Urinary bladder (tissue), 4 donors: ENCODE results near the gene ABCA4. TPM values are rescaled to one million over a fixed set of nuclear protein-coding genes. Genes with fewer than 3 reads are reported as not detected.
"Not testable (repeated sequence)": the region's sequence is repeated elsewhere in the genome, so short reads cannot be mapped to it uniquely, and the experiment has no call there.

Source experiments
- DNase-seq: peaks from one replicate; pipeline ENCODE4 v3.0.0-alpha.2; 2015; ENCODE audit errors: extremely low spot score
- H3K27ac ChIP-seq: one replicate; pipeline ENCODE4 v1.5.1; 2013; ENCODE audit warnings: low read depth, mild to moderate bottlenecking, moderate library complexity
- H3K36me3 ChIP-seq: one replicate; pipeline ENCODE4 v1.6.1; 2013; ENCODE audit warnings: mild to moderate bottlenecking, moderate library complexity; ENCODE audit not compliant: insufficient read depth
- H3K4me1 ChIP-seq: one replicate; pipeline ENCODE4 v1.6.1; 2013; ENCODE audit warnings: mild to moderate bottlenecking, moderate library complexity; ENCODE audit not compliant: insufficient read depth
- H3K4me3 ChIP-seq: one replicate; pipeline ENCODE4 v1.5.1; 2013; ENCODE audit warnings: low read depth, low read length
- WGBS: extraction: QIAGEN DNeasy Blood & Tissue Kit; methylation state at CpG from one replicate; pipeline ENCODE4 v1.1.7; 2013; 5-methylcytosine and 5-hydroxymethylcytosine counted together
- polyA plus RNA-seq: library from polyadenylated mRNA; stranded (reverse); fragments of 200-250 nt; gene quantifications from one replicate; pipeline ENCODE4 v1.2.3, GENCODE V29; 2013
- total RNA-seq: library from RNA; depleted of rRNA; stranded (reverse); fragments of >200 nt; gene quantifications from one replicate; pipeline ENCODE4 v1.2.3, GENCODE V29; 2014
- donor health status: healthy with polysubstance abuse.
- donor health status: healthy.

The ABCA4 gene
- total RNA-seq (0.90 TPM), polyA plus RNA-seq (0.37 TPM)

DNA sequence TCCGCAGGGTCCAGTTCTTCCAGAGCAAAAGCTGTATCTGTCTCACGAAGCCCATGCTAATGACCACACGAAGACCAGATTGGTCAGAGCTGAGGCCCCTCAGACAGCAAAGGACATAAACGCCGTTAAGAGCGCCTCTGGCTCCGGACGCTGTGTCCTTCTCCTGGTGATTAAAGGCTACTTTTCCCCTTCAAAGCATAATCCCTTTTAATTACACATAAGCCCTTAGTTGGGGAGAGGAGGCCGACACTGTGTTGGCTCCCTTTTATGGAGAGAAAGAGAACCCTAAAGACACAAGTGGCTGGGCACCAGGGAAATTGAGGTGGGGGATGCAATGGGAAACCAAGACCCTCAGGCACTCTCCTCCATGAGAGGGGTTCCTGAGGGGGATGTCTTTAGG, at the start of gene ABCA4:
ABCA4 (minus strand) TSS at position 158 of the 400 bp plus-strand sequence; CDS start at position 55, 103 bp downstream.
- 84% methylated on average over 9 of the region's 9 CpGs for WGBS
- DNase-seq: no peak

GRCh38 chr1:94169126-94169525, 48.2 kb upstream of the ABCA4 start:
- no peak for DNase-seq
- no peak overlapping the region for H3K27ac ChIP-seq
- 82% methylated on average over 3 of the region's 3 CpGs for WGBS
- H3K4me1 ChIP-seq: no peaks in the 10 kb centered on the region
- H3K36me3 ChIP-seq: no peaks in the 10 kb centered on the region
- H3K4me3 ChIP-seq: no peak overlapping the region

More for the DNA sequence above, at the start of gene ABCA4:
- no peaks in the 10 kb centered on the region for H3K36me3 ChIP-seq
- no peak within 1 kb of the TSS for H3K27ac ChIP-seq
- H3K4me1 ChIP-seq: no peaks in the 10 kb centered on the region
- no peak within 1 kb of the TSS for H3K4me3 ChIP-seq

- no peaks in the 10 kb centered on the region for H3K4me1 ChIP-seq
- no peak for DNase-seq
- H3K4me3 ChIP-seq: no peak overlapping the region
- no peak overlapping the region for H3K27ac ChIP-seq
- no peaks in the 10 kb centered on the region for H3K36me3 ChIP-seq
- 95% methylated on average over 5 of the region's 5 CpGs for WGBS
Observed at GRCh38 chr1:94165843-94166242, 44.9 kb upstream of the ABCA4 start.

DNA sequence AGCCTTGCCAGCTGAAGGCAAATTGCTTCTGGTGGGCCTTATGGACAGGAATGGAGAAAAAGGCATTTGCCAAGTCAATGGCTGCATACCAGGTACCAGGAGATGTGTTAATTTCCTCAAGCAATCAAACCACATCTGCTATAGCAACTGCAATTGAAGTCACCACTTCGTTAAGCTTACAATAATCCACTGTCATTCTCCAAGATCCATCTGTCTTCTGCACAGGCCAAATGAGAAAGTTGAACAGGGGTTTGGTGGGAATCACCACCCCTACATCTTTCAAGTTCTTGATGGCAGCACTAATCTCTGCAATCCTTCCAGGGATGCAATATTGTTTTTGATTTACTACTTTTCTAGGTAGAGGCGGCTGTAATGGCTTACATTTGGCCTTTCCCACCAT, 43.9 kb upstream of the ABCA4 start:
- not testable (repeated sequence) for H3K36me3 ChIP-seq, H3K4me3 ChIP-seq, DNase-seq, H3K4me1 ChIP-seq, H3K27ac ChIP-seq
- 89% methylated on average over 2 of the region's 2 CpGs for WGBS

GRCh38 chr1:94164121-94164520, 43.2 kb upstream of the ABCA4 start:
- not testable (repeated sequence) for H3K27ac ChIP-seq, H3K4me3 ChIP-seq
- WGBS: 98% methylated on average over 1 of the region's 1 CpG

DNA sequence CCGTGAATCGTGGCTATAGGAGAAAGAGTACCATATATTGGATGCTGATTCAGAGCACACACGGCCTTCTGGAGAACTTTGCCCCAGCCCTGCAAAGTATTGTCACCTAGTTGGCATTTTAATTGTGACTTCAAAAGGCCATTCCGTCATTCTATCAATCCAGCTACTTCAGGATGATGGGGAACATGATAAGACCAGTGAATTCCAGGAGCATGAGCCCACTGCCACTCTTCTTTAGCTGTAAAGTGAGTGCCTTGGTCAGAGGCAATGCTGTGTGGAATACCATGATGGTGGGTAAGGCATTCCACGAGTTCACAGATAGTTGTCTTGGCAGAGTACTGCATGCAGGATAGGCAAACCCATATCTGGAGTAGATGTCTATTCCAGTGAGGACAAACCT, 42.3 kb upstream of the ABCA4 start:
- DNase-seq, H3K36me3 ChIP-seq, H3K27ac ChIP-seq, H3K4me3 ChIP-seq, H3K4me1 ChIP-seq: not testable (repeated sequence)
- 88% methylated on average over 5 of the region's 5 CpGs for WGBS

More at GRCh38 chr1:94164121-94164520, 43.2 kb upstream of the ABCA4 start:
- H3K36me3 ChIP-seq, DNase-seq, H3K4me1 ChIP-seq: not testable (repeated sequence)

DNA sequence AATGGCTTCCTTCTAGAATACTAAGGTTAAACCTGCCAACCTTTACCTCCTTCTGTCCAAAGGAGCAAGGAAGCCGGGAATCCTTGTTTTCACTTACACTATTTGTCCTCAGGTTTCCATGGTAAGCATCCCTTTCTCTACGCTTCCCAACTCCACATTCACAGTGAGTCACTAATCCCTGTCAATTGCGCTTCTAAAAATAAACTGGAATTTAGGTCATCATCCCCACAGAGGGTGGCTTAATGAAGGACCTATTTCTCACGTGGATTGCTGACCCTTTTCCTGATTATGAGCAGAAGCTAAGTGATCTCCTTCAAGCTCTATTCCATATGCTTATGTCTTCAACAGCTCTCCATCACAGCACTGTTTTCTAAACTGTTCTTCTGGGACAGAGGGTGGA, 39.9 kb upstream of the ABCA4 start:
- DNase-seq: no peak
- H3K27ac ChIP-seq: no peak overlapping the region
- 35% methylated on average over 4 of the region's 4 CpGs for WGBS
- H3K4me1 ChIP-seq: no peaks in the 10 kb centered on the region
- no peak overlapping the region for H3K4me3 ChIP-seq
- no peaks in the 10 kb centered on the region for H3K36me3 ChIP-seq

DNA sequence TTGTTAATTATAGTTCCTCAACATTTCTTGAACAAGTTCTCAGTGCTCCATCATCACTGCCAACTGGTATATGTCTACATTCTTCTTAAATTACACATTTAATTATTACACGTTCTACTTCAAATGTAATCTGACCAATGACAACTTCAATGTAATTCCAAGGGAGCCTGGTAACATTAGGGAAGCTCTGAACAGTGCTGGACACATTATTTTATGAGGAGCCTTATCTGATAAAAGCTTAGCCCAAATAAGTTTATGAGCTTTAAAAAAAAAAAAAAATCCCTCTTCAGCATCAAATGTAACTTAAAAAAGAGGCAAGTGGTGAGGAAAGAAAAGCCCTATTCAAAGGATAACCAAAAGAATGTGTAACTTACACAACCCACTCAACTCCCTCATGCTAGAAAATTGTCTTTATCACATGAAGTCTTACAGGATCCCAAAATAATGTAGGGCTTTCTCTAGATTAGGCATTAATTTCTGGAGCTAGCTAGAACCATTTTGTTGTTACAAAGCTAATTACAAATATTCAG, 35.2 kb upstream of the ABCA4 start:
- no peak for DNase-seq
- Histone ChIP-seq H3K36me3 (no peaks in the 10 kb centered on the region), H3K4me3 (no peak overlapping the region), H3K27ac (no peak overlapping the region), H3K4me1 (no peaks in the 10 kb centered on the region)
- WGBS: 19% methylated on average over 1 of the region's 1 CpG

DNA sequence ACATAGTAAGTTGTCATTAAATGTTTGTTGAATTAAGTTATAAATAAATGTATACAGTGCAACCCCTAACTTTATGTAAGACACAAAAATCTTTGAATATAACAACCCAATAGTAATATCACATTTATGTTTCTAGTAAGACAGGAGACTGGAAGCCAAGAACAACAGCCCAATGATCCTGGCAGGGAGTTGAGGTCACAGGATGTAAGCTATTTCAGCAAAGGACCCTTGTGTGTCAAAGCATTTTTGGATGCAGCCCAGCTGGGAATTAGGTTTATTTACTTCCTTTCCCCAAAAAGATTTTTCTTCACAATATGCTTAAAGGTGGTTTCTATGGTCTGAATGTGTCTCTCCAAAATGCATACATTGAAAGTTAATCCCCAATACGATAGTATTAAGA, 34.0 kb upstream of the ABCA4 start:
- H3K36me3 ChIP-seq: no peaks in the 10 kb centered on the region
- DNase-seq: no peak
- no peaks in the 10 kb centered on the region for H3K4me1 ChIP-seq
- 78% methylated on average over 1 of the region's 1 CpG for WGBS
- no peak overlapping the region for H3K27ac ChIP-seq
- H3K4me3 ChIP-seq: no peak overlapping the region

DNA sequence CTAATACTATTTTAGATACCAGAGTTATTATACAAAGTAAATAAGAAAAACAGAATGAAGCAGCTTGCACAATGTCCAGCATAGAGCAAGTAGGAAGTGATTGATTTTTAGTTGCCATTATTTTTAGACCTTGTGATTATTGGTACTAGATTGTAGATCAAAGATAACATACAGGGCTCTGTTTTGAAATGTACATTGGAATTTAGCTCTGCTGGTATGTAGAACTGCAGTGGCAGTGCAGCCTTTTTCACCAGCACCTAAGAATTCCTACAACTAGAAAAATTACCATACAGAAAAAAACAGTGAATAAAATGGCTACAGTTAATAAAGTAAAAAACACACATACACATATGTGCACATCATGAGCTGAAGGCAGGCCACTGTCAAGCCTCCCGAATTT, 32.2 kb upstream of the ABCA4 start:
- H3K36me3 ChIP-seq: no peaks in the 10 kb centered on the region
- no peak overlapping the region for H3K27ac ChIP-seq
- no peaks in the 10 kb centered on the region for H3K4me1 ChIP-seq
- WGBS: 70% methylated on average over 1 of the region's 1 CpG
- DNase-seq: no peak
- no peak overlapping the region for H3K4me3 ChIP-seq

- H3K4me3 ChIP-seq, H3K4me1 ChIP-seq, DNase-seq, H3K36me3 ChIP-seq, H3K27ac ChIP-seq: not testable (repeated sequence)
Observed at GRCh38 chr1:94149166-94149565, 28.2 kb upstream of the ABCA4 start.

- Histone ChIP-seq H3K4me3 (no peak overlapping the region), H3K27ac (no peak overlapping the region), H3K4me1 (no peaks in the 10 kb centered on the region), H3K36me3 (no peaks in the 10 kb centered on the region)
- DNase-seq: no peak
- WGBS: 94% methylated on average over 5 of the region's 5 CpGs
Observed at GRCh38 chr1:94146273-94146672, 25.3 kb upstream of the ABCA4 start.

DNA sequence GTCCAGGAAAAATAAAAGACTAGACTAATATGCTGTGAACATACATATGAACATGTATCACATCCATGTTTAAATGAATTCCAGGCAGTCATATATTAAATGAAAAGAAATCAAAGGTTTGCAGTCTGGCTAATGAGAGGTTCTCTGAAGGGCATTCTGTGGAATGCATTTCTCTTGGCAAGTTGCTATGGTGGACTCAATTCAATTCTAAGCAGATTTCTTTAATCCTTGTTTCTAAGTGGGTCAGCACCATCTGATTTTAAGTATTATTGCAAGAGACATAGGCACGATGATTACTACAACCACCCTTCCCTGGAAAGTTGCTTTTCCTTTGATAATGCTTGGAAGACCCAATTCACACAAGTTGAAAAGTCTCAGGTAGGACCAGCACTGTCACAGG, 23.9 kb upstream of the ABCA4 start:
- H3K4me1 ChIP-seq: no peaks in the 10 kb centered on the region
- no peak overlapping the region for H3K27ac ChIP-seq
- WGBS: 70% methylated on average over 1 of the region's 1 CpG
- H3K4me3 ChIP-seq: no peak overlapping the region
- no peaks in the 10 kb centered on the region for H3K36me3 ChIP-seq
- DNase-seq: no peak

- Histone ChIP-seq H3K4me1 (no peaks in the 10 kb centered on the region), H3K4me3 (no peak overlapping the region), H3K36me3 (no peaks in the 10 kb centered on the region), H3K27ac (no peak overlapping the region)
- no peak for DNase-seq
Observed at GRCh38 chr1:94143809-94144176, 22.8 kb upstream of the ABCA4 start.

GRCh38 chr1:94143173-94143808, 22.3 kb upstream of the ABCA4 start:
- no peak for DNase-seq
- 65% methylated on average over 2 of the region's 2 CpGs for WGBS
- Histone ChIP-seq H3K27ac (no peak overlapping the region), H3K4me3 (no peak overlapping the region), H3K36me3 (no peaks in the 10 kb centered on the region), H3K4me1 (no peaks in the 10 kb centered on the region)
